HEK293 (cell line): Measurements from ENCODE around the gene CLTC.

ENCODE experiments used
- BCL11A ChIP-seq: fragments of 450-650 bp; formaldehyde crosslinking; IDR thresholded peaks from 2 replicates; pipeline ENCODE4 v1.5.1; 2016; ENCODE audit warnings: low read depth, missing biosample characterization, missing genetic modification characterization
- EGR2 ChIP-seq: fragments of 450-650 bp; formaldehyde crosslinking; IDR thresholded peaks from 2 replicates; pipeline ENCODE4 v1.5.1; 2016; ENCODE audit warnings: low read depth, missing biosample characterization, missing genetic modification characterization
- ELK4 ChIP-seq: IDR thresholded peaks from 2 replicates; pipeline ENCODE4 v1.6.1; 2011; ENCODE audit warnings: mild to moderate bottlenecking, low read depth, low read length, borderline replicate concordance
- HIC1 ChIP-seq: fragments of 450-650 bp; formaldehyde crosslinking; IDR thresholded peaks from 2 replicates; pipeline ENCODE4 v1.5.1; 2016; ENCODE audit warnings: missing biosample characterization, missing genetic modification characterization
- MEIS1 ChIP-seq: sonication (generic); formaldehyde crosslinking; IDR thresholded peaks from 2 replicates; pipeline ENCODE4 v1.8.1; 2022; ENCODE audit warnings: missing genetic modification reagents, mild to moderate bottlenecking, borderline replicate concordance
- PRDM2 ChIP-seq: fragments of 450-650 bp; formaldehyde crosslinking; IDR thresholded peaks from 2 replicates; pipeline ENCODE4 v1.5.1; 2016; ENCODE audit warnings: missing biosample characterization, missing genetic modification characterization, borderline replicate concordance
- PRDM4 ChIP-seq: fragments of 450-650 bp; formaldehyde crosslinking; IDR thresholded peaks from 2 replicates; pipeline ENCODE4 v1.5.1; 2017; ENCODE audit warnings: missing biosample characterization, missing genetic modification characterization
- SP7 ChIP-seq: fragments of 450-650 bp; formaldehyde crosslinking; IDR thresholded peaks from 2 replicates; pipeline ENCODE4 v1.5.1; 2016; ENCODE audit warnings: missing biosample characterization, missing genetic modification characterization
- ZBTB17 ChIP-seq: fragments of 450-650 bp; formaldehyde crosslinking; IDR thresholded peaks from 2 replicates; pipeline ENCODE4 v1.5.1; 2016; ENCODE audit warnings: missing biosample characterization, missing genetic modification characterization
- ZBTB48 ChIP-seq: fragments of 450-650 bp; formaldehyde crosslinking; IDR thresholded peaks from 2 replicates; pipeline ENCODE4 v1.5.1; 2016; ENCODE audit warnings: missing biosample characterization, missing genetic modification characterization
- ZFP37 ChIP-seq: fragments of 450-650 bp; formaldehyde crosslinking; IDR thresholded peaks from 2 replicates; pipeline ENCODE4 v1.5.1; 2016; ENCODE audit warnings: missing biosample characterization, missing genetic modification characterization
- ZNF138 ChIP-seq: fragments of 450-650 bp; formaldehyde crosslinking; IDR thresholded peaks from 2 replicates; pipeline ENCODE4 v1.5.1; 2016; ENCODE audit warnings: missing biosample characterization, missing genetic modification characterization, borderline replicate concordance
- ZNF146 ChIP-seq: fragments of 450-650 bp; formaldehyde crosslinking; IDR thresholded peaks from 2 replicates; pipeline ENCODE4 v1.5.1; 2016; ENCODE audit warnings: missing biosample characterization, missing genetic modification characterization
- ZNF169 ChIP-seq: fragments of 450-650 bp; formaldehyde crosslinking; IDR thresholded peaks from 2 replicates; pipeline ENCODE4 v1.5.1; 2016; ENCODE audit warnings: missing biosample characterization, missing genetic modification characterization
- ZNF394 ChIP-seq: fragments of 450-650 bp; formaldehyde crosslinking; IDR thresholded peaks from 2 replicates; pipeline ENCODE4 v1.5.1; 2016; ENCODE audit warnings: missing biosample characterization, missing genetic modification characterization, mild to moderate bottlenecking, moderate library complexity, borderline replicate concordance
- ZNF518A ChIP-seq: fragments of 450-650 bp; formaldehyde crosslinking; conservative IDR thresholded peaks from 2 replicates; pipeline ENCODE4 v1.5.1; 2016; ENCODE audit warnings: low read depth, missing biosample characterization, missing genetic modification characterization
- ZNF747 ChIP-seq: fragments of 450-650 bp; formaldehyde crosslinking; IDR thresholded peaks from 2 replicates; pipeline ENCODE4 v1.5.1; 2016; ENCODE audit warnings: missing biosample characterization, missing genetic modification characterization
- ZNF768 ChIP-seq: fragments of 450-650 bp; formaldehyde crosslinking; IDR thresholded peaks from 2 replicates; pipeline ENCODE4 v1.5.1; 2018; ENCODE audit warnings: missing biosample characterization, mild to moderate bottlenecking, missing genetic modification characterization
- TF ChIP-seq, protein P1 (sequence below): fragments of 450-650 bp; formaldehyde crosslinking; IDR thresholded peaks from 2 replicates; pipeline ENCODE4 v1.5.1; 2016; ENCODE audit warnings: missing biosample characterization, missing genetic modification characterization

The CLTC gene

DNA sequence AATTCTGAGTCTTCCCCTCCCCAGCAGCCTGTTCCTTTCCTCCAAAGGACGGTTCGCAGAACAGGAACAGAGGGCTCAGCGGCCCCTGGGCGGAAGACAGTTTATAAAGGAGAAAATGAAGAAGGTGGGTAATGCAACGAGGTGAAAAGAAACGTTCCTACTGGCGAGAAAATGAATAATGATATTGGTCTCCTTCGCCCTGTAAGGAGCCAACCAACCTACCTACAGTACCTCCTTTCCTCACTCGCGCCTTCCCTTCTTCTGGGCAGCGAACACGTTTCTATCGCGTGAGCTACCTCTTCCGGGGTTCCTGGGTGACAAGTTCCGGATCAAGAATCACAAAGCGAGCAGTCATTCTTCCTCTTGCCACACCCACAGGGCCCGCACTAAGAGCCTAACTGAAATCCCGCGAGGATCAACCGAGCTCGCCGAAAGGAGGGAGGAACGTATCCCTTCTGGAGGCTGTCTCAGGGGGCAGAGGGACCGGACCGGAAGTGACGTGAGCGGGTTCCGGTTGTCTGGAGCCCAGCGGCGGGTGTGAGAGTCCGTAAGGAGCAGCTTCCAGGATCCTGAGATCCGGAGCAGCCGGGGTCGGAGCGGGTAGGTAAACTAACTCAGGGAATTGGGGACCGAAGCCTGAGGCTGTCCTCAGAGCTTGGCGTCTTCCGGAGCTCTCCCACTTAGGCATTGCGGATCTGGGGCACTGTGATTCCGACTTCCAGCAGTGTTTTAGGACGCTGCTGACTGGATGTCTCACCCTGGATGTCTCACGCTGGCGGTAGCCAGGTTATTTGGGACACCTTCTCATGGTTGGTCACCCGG lies 87.7 kb downstream of the CLTC start, which contains the start of the genes PTRH2 and VMP1 (continued):
- TF ChIP-seq ZNF768 (tag by site-specific recombination) (no peak), ZNF747 (no peak), ELK4 (peak; percentile 69; the same call in 1 of the 2 replicates), SP7 (tag by site-specific recombination) (peak; percentile 54), ZBTB48 (peak; percentile 85), ZFP37 (tag by site-specific recombination) (peak; percentile 49; the same call in 1 of the 2 replicates), BCL11A (no peak), ZBTB17 (tag by site-specific recombination) (peak; percentile 79; the same call in 1 of the 2 replicates), ZNF138 (no peak), PRDM2 (tag by site-specific recombination) (no peak), ZNF518A (peak; percentile 100), ZNF169 (no peak), ZNF394 (tag by site-specific recombination) (peak; percentile 91), MEIS1 (CRISPR knock-in tag) (no peak), ZNF146 (tag by site-specific recombination) (no peak), HIC1 (tag by site-specific recombination) (no peak), PRDM4 (no peak), EGR2 (tag by site-specific recombination) (no peak)
- TF ChIP-seq, protein P1, sequence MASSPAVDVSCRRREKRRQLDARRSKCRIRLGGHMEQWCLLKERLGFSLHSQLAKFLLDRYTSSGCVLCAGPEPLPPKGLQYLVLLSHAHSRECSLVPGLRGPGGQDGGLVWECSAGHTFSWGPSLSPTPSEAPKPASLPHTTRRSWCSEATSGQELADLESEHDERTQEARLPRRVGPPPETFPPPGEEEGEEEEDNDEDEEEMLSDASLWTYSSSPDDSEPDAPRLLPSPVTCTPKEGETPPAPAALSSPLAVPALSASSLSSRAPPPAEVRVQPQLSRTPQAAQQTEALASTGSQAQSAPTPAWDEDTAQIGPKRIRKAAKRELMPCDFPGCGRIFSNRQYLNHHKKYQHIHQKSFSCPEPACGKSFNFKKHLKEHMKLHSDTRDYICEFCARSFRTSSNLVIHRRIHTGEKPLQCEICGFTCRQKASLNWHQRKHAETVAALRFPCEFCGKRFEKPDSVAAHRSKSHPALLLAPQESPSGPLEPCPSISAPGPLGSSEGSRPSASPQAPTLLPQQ, result no peak
